A549 (cell line): ENCODE measurements around the gene LSM12. TPM values are rescaled to one million over a fixed set of nuclear protein-coding genes. Genes with fewer than 3 reads are reported as not detected.

Experiments used
- ATAC-seq, 2 experiments: fragments of 200-7000 bp in 1 of 2; fragments of >200 bp in 1 of 2; cut with Nextera tagmentation in 1 of 2; cut with Tn5 transposase in 1 of 2; 3 replicates each; pipeline versions ENCODE4 v1.8.0 to v1.9.1; 2018 to 2020; ENCODE audit warnings: mild to moderate bottlenecking in 1 of 2, moderate library complexity in 1 of 2
- CTCF ChIA-PET: fragments of 300-600 bp; sonication (Branson Sonifier 250); formaldehyde crosslinking; extraction: SDS; loops from one replicate; lab custom pipeline; 2021; ENCODE audit warnings: antibody characterized with exemption, inconsistent platforms; lab: Yijun Ruan, JAX
- POLR2A ChIA-PET: fragments of 350-600 bp; formaldehyde crosslinking; extraction: SDS; loops from one replicate; lab custom pipeline; 2021; ENCODE audit warnings: antibody characterized with exemption, inconsistent platforms; lab: Yijun Ruan, JAX
- DNase-seq, 2 experiments: peaks; one replicate each; pipeline versions ENCODE4 v3.0.0 to v3.0.0-alpha.2; 2011 to 2016; ENCODE audit warnings: low read depth in 1 of 2, low spot score in 1 of 2
- FAIRE-seq: peaks from 2 replicates; lab custom pipeline; 2011; peaks lifted over from hg19 to GRCh38; lab: Jason Lieb, UNC
- H3K27ac ChIP-seq, 2 experiments: fragments of >200 bp; sonication (Bioruptor Twin); formaldehyde crosslinking; 3 replicates each; pipeline ENCODE4 v1.5.1; 2016 to 2017
- H3K4me1 ChIP-seq: fragments of >200 bp; sonication (Bioruptor Twin); formaldehyde crosslinking; 3 replicates; pipeline ENCODE4 v1.6.1; 2016
- H3K4me2 ChIP-seq: fragments of >200 bp; sonication (Bioruptor Twin); formaldehyde crosslinking; 3 replicates; pipeline ENCODE4 v1.6.1; 2016
- H3K4me3 ChIP-seq: fragments of >200 bp; sonication (Bioruptor Twin); formaldehyde crosslinking; 3 replicates; pipeline ENCODE4 v1.5.1; 2016
- H3K9me3 ChIP-seq: fragments of >200 bp; sonication (Bioruptor Twin); formaldehyde crosslinking; 3 replicates; pipeline ENCODE4 v1.6.1; 2016
- BHLHE40 ChIP-seq: IDR thresholded peaks from 2 replicates; pipeline ENCODE4 v1.6.1; 2012; ENCODE audit warnings: low read depth, low read length, inconsistent platforms
- CTCF ChIP-seq: fragments of >200 bp; sonication (Bioruptor Twin); formaldehyde crosslinking; IDR thresholded peaks from 3 replicates; pipeline ENCODE4 v1.5.1; 2016
- EHF ChIP-seq: fragments of 250-450 bp; sonication (Bioruptor Pico); IDR thresholded peaks from 2 replicates; pipeline ENCODE4 v1.5.0; 2020; ENCODE audit warnings: mild to moderate bottlenecking
- EP300 ChIP-seq, 2 experiments: fragments of >200 bp; sonication (Bioruptor Twin); formaldehyde crosslinking; IDR thresholded peaks; 2 replicates in 1 of 2; 3 replicates in 1 of 2; pipeline ENCODE4 v1.6.1; 2016 to 2017
- ESRRA ChIP-seq: fragments of 150-350 bp; IDR thresholded peaks from 2 replicates; pipeline ENCODE4 v1.6.1; 2014; ENCODE audit warnings: mild to moderate bottlenecking, low read length, borderline replicate concordance
- FOSL2 ChIP-seq, 2 experiments: fragments of 450-650 bp in 1 of 2; fragments of >200 bp in 1 of 2; sonication (Bioruptor Twin) in 1 of 2; formaldehyde crosslinking; IDR thresholded peaks; 2 replicates each; pipeline versions ENCODE4 v1.5.0 to v1.6.1; 2016 to 2020; ENCODE audit warnings: mild to moderate bottlenecking in 1 of 2, moderate library complexity in 1 of 2
- HOXA7 ChIP-seq: fragments of 250-450 bp; sonication (Bioruptor Pico); IDR thresholded peaks from 2 replicates; pipeline ENCODE4 v1.5.0; 2020; ENCODE audit warnings: mild to moderate bottlenecking, moderate library complexity
- HOXB5 ChIP-seq: fragments of 250-450 bp; sonication (Bioruptor Pico); IDR thresholded peaks from 2 replicates; pipeline ENCODE4 v1.5.0; 2020; ENCODE audit warnings: mild to moderate bottlenecking, moderate library complexity
- JUNB ChIP-seq: fragments of >200 bp; sonication (Bioruptor Twin); formaldehyde crosslinking; IDR thresholded peaks from 2 replicates; pipeline ENCODE4 v1.6.1; 2016
- MAZ ChIP-seq: fragments of 150-350 bp; IDR thresholded peaks from 2 replicates; pipeline ENCODE4 v1.6.1; 2014; ENCODE audit warnings: antibody characterized with exemption, low read depth, low read length, borderline replicate concordance
- NFE2L2 ChIP-seq: fragments of 150-350 bp; conservative IDR thresholded peaks from 2 replicates; pipeline ENCODE4 v1.6.1; 2014; ENCODE audit warnings: low read length
- NR3C1 ChIP-seq: fragments of >200 bp; sonication (Bioruptor Twin); formaldehyde crosslinking; IDR thresholded peaks from 3 replicates; pipeline ENCODE4 v1.6.1; 2017
- RFX5 ChIP-seq: fragments of 450-650 bp; IDR thresholded peaks from 2 replicates; pipeline ENCODE4 v1.7.1; 2014; ENCODE audit warnings: antibody characterized with exemption, mild to moderate bottlenecking, moderate library complexity
- USF2 ChIP-seq: fragments of 450-650 bp; IDR thresholded peaks from 2 replicates; pipeline ENCODE4 v1.6.1; 2014; ENCODE audit warnings: antibody characterized with exemption
- WGBS: methylation state at CpG from one replicate; pipeline ENCODE4 v1.1.6; 2017; ENCODE audit errors: missing lambda C conversion rate; 5-methylcytosine and 5-hydroxymethylcytosine counted together
- polyA plus RNA-seq, 4 experiments: library from polyadenylated mRNA; depleted of rRNA in 3 of 4; stranded (reverse); fragments of >200 nt; fragmentation: RNase III in 1 of 4; extraction: RNeasy Plus Mini Kit Qiagen cat#74134 plus additional on column Dnase treatment in 1 of 4; gene quantifications; 2 replicates in 3 of 4; 3 replicates in 1 of 4; pipeline ENCODE4 v1.2.3, GENCODE V29; 2011 to 2017
- TF ChIP-seq, protein P1 (sequence below): fragments of 250-450 bp; sonication (Bioruptor Pico); IDR thresholded peaks from 2 replicates; pipeline ENCODE4 v1.5.0; 2021; ENCODE audit warnings: mild to moderate bottlenecking, moderate library complexity, borderline replicate concordance

LSM12 gene
- polyA plus RNA-seq, 2 of the 4 experiments (the other 2 are of a cell fraction), result 43.9 to 75.0 TPM

DNA sequence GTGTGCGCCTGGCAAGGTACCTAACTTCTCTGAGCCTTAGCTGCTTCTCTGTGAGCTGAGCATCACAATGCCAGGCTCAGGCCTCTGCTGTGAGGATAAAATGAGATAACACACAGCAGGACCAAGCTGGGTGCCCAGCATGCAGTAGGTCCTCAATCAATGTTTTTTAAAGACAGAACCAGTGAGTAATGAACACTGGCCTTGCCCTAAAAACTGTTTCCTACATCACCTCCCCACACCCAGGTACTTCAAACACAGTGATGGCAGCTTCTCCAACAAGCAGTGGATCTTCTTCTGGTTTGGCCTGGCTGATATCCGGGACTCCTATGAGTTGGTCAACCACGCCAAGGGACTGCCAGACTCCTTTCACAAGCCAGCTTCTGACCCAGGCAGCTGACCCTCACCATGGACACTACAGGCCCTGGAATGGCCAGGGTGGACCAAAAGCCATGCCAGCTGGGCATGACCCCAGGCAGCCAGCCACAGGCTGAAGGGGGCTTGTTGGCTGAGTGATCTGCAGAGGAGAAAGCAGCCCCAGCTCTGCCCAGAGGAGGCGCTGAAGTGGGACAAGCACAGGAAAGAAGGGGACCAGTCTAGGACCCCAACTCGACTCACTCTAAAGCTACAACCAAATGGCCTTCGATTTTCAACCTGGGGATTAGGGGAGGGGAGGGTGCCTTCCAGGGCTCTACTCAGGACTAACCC lies 58.1 kb downstream of the LSM12 start:
- H3K9me3 ChIP-seq, result no peaks in the 10 kb centered on the region
- ATAC-seq, result no peak
- no peak for DNase-seq
- H3K4me2 ChIP-seq, result 0 out of 3 replicates have a peak overlapping the region, but pooled peaks have one; percentile 89
- WGBS, result 60% methylated on average over 6 of the region's 6 CpGs
- peaks cover 12% of the 10 kb centered on the region for H3K4me1 ChIP-seq
- H3K27ac ChIP-seq, result no peak overlapping the region
- POLR2A ChIA-PET, result interaction anchor here (0.8 to 0.9 kb wide), 2 partner anchors 22 to 29 kb away, joined by 3 to 4 read pairs; no protein-coding TSS in a partner anchor
- CTCF ChIA-PET, result interaction anchor here (0.6 to 24.9 kb wide), 16 partner anchors 10 to 333 kb away, joined by 3 to 657 read pairs (median 4); partner anchors contain the start of genes LSM12, PPY and PYY
- TF ChIP-seq USF2 (no peak), EHF (CRISPR knock-in tag) (no peak), EP300 (IDR thresholded peaks at IDR 0.05) (no peak), BHLHE40 (no peak), HOXA7 (CRISPR knock-in tag) (no peak), RFX5 (no peak), ESRRA (no peak), JUNB (no peak)
- no peak overlapping the region for H3K4me3 ChIP-seq
- no peak for FAIRE-seq

DNA sequence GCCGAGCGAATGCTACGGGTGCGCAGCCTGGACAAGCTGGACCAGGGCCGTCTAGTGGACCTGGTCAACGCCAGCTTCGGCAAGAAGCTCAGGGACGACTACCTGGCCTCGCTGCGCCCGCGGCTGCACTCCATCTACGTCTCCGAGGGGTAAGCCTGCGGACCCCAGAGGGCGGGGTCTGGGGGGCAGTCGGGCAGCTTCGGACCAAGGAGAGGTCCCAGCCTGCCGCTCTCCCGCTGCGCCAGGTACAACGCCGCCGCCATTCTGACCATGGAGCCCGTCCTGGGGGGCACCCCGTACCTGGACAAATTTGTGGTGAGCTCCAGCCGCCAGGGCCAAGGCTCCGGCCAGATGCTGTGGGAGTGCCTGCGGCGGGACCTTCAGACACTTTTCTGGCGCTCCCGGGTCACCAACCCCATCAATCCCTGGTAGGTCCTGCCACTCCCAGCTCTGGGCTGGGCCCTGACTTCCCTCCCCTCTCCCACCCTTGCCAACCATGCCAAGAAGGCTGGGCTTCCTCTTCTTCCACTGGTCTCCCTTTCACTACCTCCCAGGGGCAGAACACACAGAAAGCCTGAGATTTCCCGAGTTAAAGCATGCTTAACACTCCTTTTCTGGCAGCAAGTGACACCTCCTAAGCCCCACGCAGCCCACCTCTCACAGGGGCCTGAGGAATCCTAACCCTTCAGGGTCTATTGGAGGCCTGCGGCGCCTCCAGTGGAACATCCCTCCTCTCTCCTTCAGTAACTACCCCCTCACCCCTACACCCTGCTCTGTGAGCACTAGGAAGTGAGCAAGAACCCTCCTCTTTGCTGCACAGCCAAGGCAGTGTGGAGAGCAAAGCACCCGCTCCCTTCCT lies 58.9 kb downstream of the LSM12 start:
- FAIRE-seq (no peak), DNase-seq (no peak), ATAC-seq (peak in 1 of 2 experiments; percentile 1; a peak in 2 of 6 replicates)
- Histone ChIP-seq H3K4me3 (peak overlapping the region; percentile 51), H3K9me3 (no peaks in the 10 kb centered on the region), H3K4me2 (peak overlapping the region; percentile 89), H3K4me1 (peaks cover 14% of the 10 kb centered on the region), H3K27ac (peak overlapping the region; percentile 67 to 83)
- TF ChIP-seq CTCF (no peak), NR3C1 (no peak), FOSL2 (IDR thresholded peaks at IDR 0.05) (no peak), FOSL2 (CRISPR knock-in tag; IDR thresholded peaks at IDR 0.05) (no peak), NFE2L2 (no peak), MAZ (no peak), HOXB5 (no peak)
- TF ChIP-seq, protein P1, sequence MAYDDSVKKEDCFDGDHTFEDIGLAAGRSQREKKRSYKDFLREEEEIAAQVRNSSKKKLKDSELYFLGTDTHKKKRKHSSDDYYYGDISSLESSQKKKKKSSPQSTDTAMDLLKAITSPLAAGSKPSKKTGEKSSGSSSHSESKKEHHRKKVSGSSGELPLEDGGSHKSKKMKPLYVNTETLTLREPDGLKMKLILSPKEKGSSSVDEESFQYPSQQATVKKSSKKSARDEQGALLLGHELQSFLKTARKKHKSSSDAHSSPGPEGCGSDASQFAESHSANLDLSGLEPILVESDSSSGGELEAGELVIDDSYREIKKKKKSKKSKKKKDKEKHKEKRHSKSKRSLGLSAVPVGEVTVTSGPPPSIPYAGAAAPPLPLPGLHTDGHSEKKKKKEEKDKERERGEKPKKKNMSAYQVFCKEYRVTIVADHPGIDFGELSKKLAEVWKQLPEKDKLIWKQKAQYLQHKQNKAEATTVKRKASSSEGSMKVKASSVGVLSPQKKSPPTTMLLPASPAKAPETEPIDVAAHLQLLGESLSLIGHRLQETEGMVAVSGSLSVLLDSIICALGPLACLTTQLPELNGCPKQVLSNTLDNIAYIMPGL (CRISPR knock-in tag), result no peak
- WGBS, result 62% methylated on average over 25 of the region's 37 CpGs
- ChIA-PET CTCF (interaction anchor here (0.7 to 24.9 kb wide), 13 partner anchors 9 to 129 kb away, joined by 3 to 657 read pairs (median 5); partner anchors contain the start of genes LSM12, PPY and PYY), POLR2A (interaction anchor here (0.9 kb wide), 1 partner anchor 28 kb away, joined by 4 read pairs; no protein-coding TSS in a partner anchor)
